GM21576 (cell line): ENCODE data around the gene CFAP74.

Experiments used
- ATAC-seq: cut with Tn5 transposase; IDR thresholded peaks from one replicate; pipeline ENCODE4 v1.9.1; 2021; ENCODE audit warnings: mild to moderate bottlenecking, moderate library complexity; ENCODE audit not compliant: unreplicated experiment

Gene CFAP74

GRCh38 chr1:2003541-2004131 is at the start of gene CFAP74:
Gene CFAP74 (minus strand): TSS chr1:2003786. CDS start chr1:1990956, 12,830 bp downstream.
- ATAC-seq: no peak

- no peak for ATAC-seq
These were observed 49.6 kb upstream of the CFAP74 start for GRCh38 chr1:2053217-2053616.

GRCh38 chr1:2052756-2053155 is 49.2 kb upstream of the CFAP74 start:
- no peak for ATAC-seq

- no peak for ATAC-seq
These were observed 48.6 kb upstream of the CFAP74 start for GRCh38 chr1:2052054-2052679.

GRCh38 chr1:2050793-2051682 is 47.5 kb upstream of the CFAP74 start:
- no peak for ATAC-seq

- no peak for ATAC-seq
These were observed 46.8 kb upstream of the CFAP74 start for GRCh38 chr1:2050461-2050792.

GRCh38 chr1:2049718-2050431 is 46.3 kb upstream of the CFAP74 start, which contains the start of gene PRKCZ:
Gene PRKCZ (plus strand): TSS chr1:2050411. CDS start chr1:2050631, 220 bp downstream.
- ATAC-seq: peak; percentile 64

- ATAC-seq: no peak
These were observed 45.7 kb upstream of the CFAP74 start for GRCh38 chr1:2049225-2049717.

- ATAC-seq: no peak
These were observed 44.5 kb upstream of the CFAP74 start for GRCh38 chr1:2047749-2048729.

- no peak for ATAC-seq
These were observed 43.6 kb upstream of the CFAP74 start for GRCh38 chr1:2046953-2047748.

- ATAC-seq: no peak
These were observed 42.8 kb upstream of the CFAP74 start for GRCh38 chr1:2046174-2046917.

GRCh38 chr1:2045468-2046173 is 42.0 kb upstream of the CFAP74 start:
- no peak for ATAC-seq

- ATAC-seq: peak; percentile 48
These were observed 41.1 kb upstream of the CFAP74 start for GRCh38 chr1:2044510-2045319.

GRCh38 chr1:2043886-2044285 is 40.3 kb upstream of the CFAP74 start:
- no peak for ATAC-seq

- ATAC-seq: no peak
These were observed 39.5 kb upstream of the CFAP74 start for GRCh38 chr1:2042830-2043773.

GRCh38 chr1:2041887-2042286 is 38.3 kb upstream of the CFAP74 start:
- no peak for ATAC-seq
